DND-41 (cell line): ENCODE results near the gene ABHD15.

Experiments used
- ATAC-seq: fragments of 200-7000 bp; cut with Tn5 transposase; 3 replicates; pipeline ENCODE4 v1.9.1; 2021; ENCODE audit warnings: low read depth; ENCODE audit not compliant: insufficient read depth
- DNase-seq: peaks from one replicate; pipeline ENCODE4 v3.0.0-alpha.2; 2020
- H2AFZ ChIP-seq: 2 replicates; pipeline ENCODE4 v1.6.0; 2012; ENCODE audit warnings: low read depth, low read length
- H3K27ac ChIP-seq: 2 replicates; pipeline ENCODE4 v1.5.1; 2012; ENCODE audit warnings: low read length, inconsistent platforms
- H3K27me3 ChIP-seq: fragments of 200-600 bp; sonication (generic); 2 replicates; pipeline ENCODE4 v1.6.0; 2012; ENCODE audit warnings: low read length, mild to moderate bottlenecking, inconsistent platforms; ENCODE audit not compliant: insufficient read depth, poor library complexity
- H3K36me3 ChIP-seq: 2 replicates; pipeline ENCODE4 v1.5.1; 2012; ENCODE audit warnings: low read length, inconsistent platforms; ENCODE audit not compliant: insufficient read depth
- H3K4me1 ChIP-seq: 2 replicates; pipeline ENCODE4 v1.5.1; 2012; ENCODE audit warnings: mild to moderate bottlenecking, low read length; ENCODE audit not compliant: insufficient read depth
- H3K4me2 ChIP-seq: 2 replicates; pipeline ENCODE4 v1.6.0; 2012; ENCODE audit warnings: mild to moderate bottlenecking, moderate library complexity, low read length, inconsistent platforms; ENCODE audit not compliant: insufficient read depth
- H3K4me3 ChIP-seq, 2 experiments: fragments of 200-600 bp in 1 of 2; shearing (Covaris generic) in 1 of 2; 2 replicates each; pipeline ENCODE4 v1.5.1; 2012 to 2016; ENCODE audit warnings: inconsistent platforms in 2 of 2, low read length in 2 of 2, mild to moderate bottlenecking in 2 of 2, low read depth in 1 of 2, moderate library complexity in 1 of 2
- H3K79me2 ChIP-seq: 2 replicates; pipeline ENCODE4 v1.6.0; 2012; ENCODE audit warnings: low read length, inconsistent platforms; ENCODE audit not compliant: insufficient read depth
- H3K9ac ChIP-seq: 2 replicates; pipeline ENCODE4 v1.6.0; 2012; ENCODE audit warnings: low read depth, mild to moderate bottlenecking, inconsistent platforms, low read length, moderate library complexity
- H3K9me3 ChIP-seq: 2 replicates; pipeline ENCODE4 v1.5.1; 2012; ENCODE audit warnings: low read length, moderate library complexity, mild to moderate bottlenecking, inconsistent platforms; ENCODE audit not compliant: insufficient read depth, severe bottlenecking
- H4K20me1 ChIP-seq: 2 replicates; pipeline ENCODE4 v1.6.0; 2012; ENCODE audit warnings: low read length; ENCODE audit not compliant: insufficient read depth
- CTCF ChIP-seq: IDR thresholded peaks from 2 replicates; pipeline ENCODE4 v1.5.1; 2012; ENCODE audit warnings: borderline replicate concordance, low read length, moderate library complexity, mild to moderate bottlenecking; ENCODE audit not compliant: poor library complexity, severe bottlenecking; ENCODE audit errors: extremely low read depth
- EZH2 ChIP-seq: IDR thresholded peaks from 3 replicates; pipeline ENCODE4 v1.6.1; 2012; ENCODE audit warnings: borderline replicate concordance, low read depth, mild to moderate bottlenecking, moderate library complexity, low read length, inconsistent platforms; ENCODE audit not compliant: severe bottlenecking

The ABHD15 gene

GRCh38 chr17:29577001-29577370 lies 10.1 kb upstream of the ABHD15 start:
- Histone ChIP-seq H3K4me2 (no peak overlapping the region), H3K27me3 (no peaks in the 10 kb centered on the region), H3K79me2 (0 out of 2 replicates have a peak, but pooled peaks cover 4% of the 10 kb centered on the region), H3K27ac (no peak overlapping the region), H3K9ac (no peak overlapping the region), H3K4me3 (no peak overlapping the region), H3K9me3 (no peaks in the 10 kb centered on the region), H3K4me1 (no peaks in the 10 kb centered on the region), H2AFZ (no peak overlapping the region), H4K20me1 (peaks cover 60% of the 10 kb centered on the region), H3K36me3 (peaks cover 88% of the 10 kb centered on the region)
- no peak for DNase-seq
- ATAC-seq, result no peak
- TF ChIP-seq EZH2 (no peak), CTCF (no peak)

GRCh38 chr17:29576214-29577000 lies 9.6 kb upstream of the ABHD15 start:
- DNase-seq (no peak), ATAC-seq (no peak)
- H3K9me3 ChIP-seq, result no peaks in the 10 kb centered on the region
- H3K27me3 ChIP-seq, result no peaks in the 10 kb centered on the region
- H4K20me1 ChIP-seq, result peaks cover 64% of the 10 kb centered on the region
- H3K4me3 ChIP-seq, result no peak overlapping the region
- H3K9ac ChIP-seq, result no peak overlapping the region
- no peak for TF ChIP-seq EZH2
- TF ChIP-seq CTCF, result no peak
- H2AFZ ChIP-seq, result no peak overlapping the region
- no peaks in the 10 kb centered on the region for H3K4me1 ChIP-seq
- H3K36me3 ChIP-seq, result peaks cover 88% of the 10 kb centered on the region
- no peak overlapping the region for H3K27ac ChIP-seq
- H3K4me2 ChIP-seq, result no peak overlapping the region
- 0 out of 2 replicates have a peak, but pooled peaks cover 4% of the 10 kb centered on the region for H3K79me2 ChIP-seq

GRCh38 chr17:29575511-29576213 lies 8.8 kb upstream of the ABHD15 start:
- peaks cover 83% of the 10 kb centered on the region for H3K36me3 ChIP-seq
- H3K27me3 ChIP-seq, result no peaks in the 10 kb centered on the region
- H3K9me3 ChIP-seq, result no peaks in the 10 kb centered on the region
- no peak for ATAC-seq
- peaks cover 66% of the 10 kb centered on the region for H4K20me1 ChIP-seq
- TF ChIP-seq CTCF (no peak), EZH2 (no peak)
- H3K27ac ChIP-seq, result 0 out of 2 replicates have a peak overlapping the region, but pooled peaks have one; percentile 10
- no peak for DNase-seq
- no peak overlapping the region for H3K4me2 ChIP-seq
- H3K9ac ChIP-seq, result no peak overlapping the region
- peaks cover 2% of the 10 kb centered on the region for H3K4me1 ChIP-seq
- H3K4me3 ChIP-seq, result no peak overlapping the region
- no peak overlapping the region for H2AFZ ChIP-seq
- H3K79me2 ChIP-seq, result 0 out of 2 replicates have a peak, but pooled peaks cover 4% of the 10 kb centered on the region
